Myocyte (in vitro differentiated cells): Measurements from ENCODE around the gene MYBPC2. TPM values are rescaled to one million over a fixed set of nuclear protein-coding genes. Genes with fewer than 3 reads are reported as not detected.
"Not testable (repeated sequence)": the region's sequence is repeated elsewhere in the genome, so short reads cannot be mapped to it uniquely, and the experiment has no call there.

ENCODE experiments used
- DNase-seq: peaks from one replicate; pipeline ENCODE4 v3.0.0-alpha.2; 2012; ENCODE audit warnings: low read depth
- total RNA-seq: library from RNA; depleted of rRNA; stranded (reverse); fragments of >200 nt; gene quantifications from 2 replicates; pipeline ENCODE4 v1.2.3, GENCODE V29; 2014

The MYBPC2 gene
- total RNA-seq, 1 donor from 2014 or later: 124 TPM

GRCh38 chr19:50457300-50457699 lies 24.6 kb downstream of the MYBPC2 start:
- no peak for DNase-seq

- no peak for DNase-seq
Measured at GRCh38 chr19:50458396-50459066, 25.8 kb downstream of the MYBPC2 start.

- no peak for DNase-seq
Measured at GRCh38 chr19:50459067-50459456, 26.4 kb downstream of the MYBPC2 start.

GRCh38 chr19:50459638-50460037 lies 26.9 kb downstream of the MYBPC2 start:
- DNase-seq: no peak

GRCh38 chr19:50460161-50460765 lies 27.6 kb downstream of the MYBPC2 start:
- peak; percentile 30 for DNase-seq

- peak; percentile 79 for DNase-seq
Measured at GRCh38 chr19:50461066-50461875, 28.6 kb downstream of the MYBPC2 start.

- no peak for DNase-seq
Measured at GRCh38 chr19:50462970-50463369, 30.3 kb downstream of the MYBPC2 start.

- DNase-seq: no peak
Measured at GRCh38 chr19:50464348-50464747, 31.7 kb downstream of the MYBPC2 start.

- no peak for DNase-seq
Measured at GRCh38 chr19:50465000-50465399, 32.3 kb downstream of the MYBPC2 start.

- DNase-seq: peak; percentile 97
Measured at GRCh38 chr19:50465986-50466705, 33.5 kb downstream of the MYBPC2 start.

- DNase-seq: no peak
Measured at GRCh38 chr19:50466706-50467039, 34.0 kb downstream of the MYBPC2 start.

GRCh38 chr19:50467566-50467965 lies 34.9 kb downstream of the MYBPC2 start:
- DNase-seq: no peak

- no peak for DNase-seq
Measured at GRCh38 chr19:50468818-50469217, 36.1 kb downstream of the MYBPC2 start.

- not testable (repeated sequence) for DNase-seq
Measured at GRCh38 chr19:50473336-50473735, 40.6 kb downstream of the MYBPC2 start.

- no peak for DNase-seq
Measured at GRCh38 chr19:50475101-50475568, 42.4 kb downstream of the MYBPC2 start.

GRCh38 chr19:50475736-50476223 lies 43.1 kb downstream of the MYBPC2 start:
- no peak for DNase-seq

- DNase-seq: peak; percentile 90
Measured at GRCh38 chr19:50476224-50476906, 43.7 kb downstream of the MYBPC2 start, which contains the start of the genes EMC10 and GARIN5A. Gene EMC10, plus strand, starts transcription at chr19:50476507. Its CDS starts 38 bp downstream, at chr19:50476545. Gene GARIN5A, minus strand, starts transcription at chr19:50476848. Its CDS starts 460 bp downstream, at chr19:50476388.

- DNase-seq: no peak
Measured at GRCh38 chr19:50476907-50477238, 44.2 kb downstream of the MYBPC2 start.

GRCh38 chr19:50477751-50478515 lies 45.2 kb downstream of the MYBPC2 start:
- DNase-seq: no peak
